SK-N-MC (cell line): Measurements from ENCODE around the gene CSNK1A1.

ENCODE experiments used
- EZH2 ChIP-seq: fragments of 200-600 bp; sonication (generic); IDR thresholded peaks from one replicate; pipeline ENCODE4 v1.6.1; 2017; ENCODE audit warnings: antibody characterized with exemption
- FOXP2 ChIP-seq: optimal IDR thresholded peaks from 2 replicates; pipeline ENCODE3; 2011; ENCODE audit warnings: mild to moderate bottlenecking, moderate library complexity; ENCODE audit not compliant: insufficient read depth; ENCODE audit errors: extremely low read length, control extremely low read depth
- POLR2AphosphoS5 ChIP-seq: IDR thresholded peaks from 2 replicates; pipeline ENCODE4 v1.6.1; 2012; ENCODE audit warnings: mild to moderate bottlenecking, low read depth, low read length, borderline replicate concordance

DNA sequence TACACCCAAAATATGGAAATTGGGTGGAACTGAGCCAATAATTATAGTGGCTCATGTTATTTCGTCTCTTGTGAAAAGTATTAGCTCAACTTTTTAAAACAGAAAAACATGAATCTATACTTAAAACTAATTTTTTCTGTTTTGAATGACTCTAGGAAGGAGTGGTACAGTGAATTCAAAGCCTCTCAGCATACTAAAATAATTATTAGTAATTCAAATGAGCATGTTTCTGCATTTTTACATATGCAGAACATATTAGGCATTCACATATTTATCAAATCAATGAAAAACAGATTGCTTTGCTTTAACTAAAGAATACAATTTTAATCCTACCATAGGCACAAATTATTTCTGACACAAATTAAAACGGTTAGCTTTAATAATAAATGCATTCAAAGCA lies 54.3 kb downstream of the CSNK1A1 start:
- TF ChIP-seq POLR2AphosphoS5: no peak
- no peak for TF ChIP-seq EZH2
- no peak for TF ChIP-seq FOXP2
